GM18870 (cell line): ENCODE measurements around the gene MALRD1.

Source experiments
- ATAC-seq: cut with Tn5 transposase; IDR thresholded peaks from one replicate; pipeline ENCODE4 v1.9.1; 2021; ENCODE audit warnings: moderate library complexity; ENCODE audit not compliant: unreplicated experiment

Gene MALRD1

GRCh38 chr10:19570120-19570519, 521.5 kb downstream of the MALRD1 start:
- no peak for ATAC-seq

GRCh38 chr10:19570991-19571390, 522.4 kb downstream of the MALRD1 start:
- ATAC-seq = no peak

GRCh38 chr10:19572056-19572455, 523.5 kb downstream of the MALRD1 start:
- no peak for ATAC-seq

GRCh38 chr10:19576576-19576975, 528.0 kb downstream of the MALRD1 start:
- no peak for ATAC-seq

GRCh38 chr10:19577381-19577780, 528.8 kb downstream of the MALRD1 start:
- no peak for ATAC-seq

GRCh38 chr10:19577807-19578206, 529.2 kb downstream of the MALRD1 start:
- ATAC-seq = no peak

GRCh38 chr10:19578571-19578970, 530.0 kb downstream of the MALRD1 start:
- ATAC-seq = no peak

GRCh38 chr10:19579761-19580545, 531.4 kb downstream of the MALRD1 start:
- ATAC-seq = no peak

- no peak for ATAC-seq
Observed at GRCh38 chr10:19580691-19581090, 532.1 kb downstream of the MALRD1 start.

GRCh38 chr10:19588608-19589007, 540.0 kb downstream of the MALRD1 start:
- ATAC-seq = no peak

- no peak for ATAC-seq
Observed at GRCh38 chr10:19592276-19592675, 543.7 kb downstream of the MALRD1 start.

GRCh38 chr10:19595212-19595845, 546.7 kb downstream of the MALRD1 start:
- ATAC-seq = no peak

- ATAC-seq = no peak
Observed at GRCh38 chr10:19605806-19606205, 557.2 kb downstream of the MALRD1 start.

- no peak for ATAC-seq
Observed at GRCh38 chr10:19606968-19607367, 558.4 kb downstream of the MALRD1 start.

- no peak for ATAC-seq
Observed at GRCh38 chr10:19611775-19612174, 563.2 kb downstream of the MALRD1 start.

- ATAC-seq = no peak
Observed at GRCh38 chr10:19616966-19617365, 568.4 kb downstream of the MALRD1 start.

GRCh38 chr10:19620811-19621210, 572.2 kb downstream of the MALRD1 start:
- no peak for ATAC-seq

GRCh38 chr10:19623321-19623720, 574.7 kb downstream of the MALRD1 start:
- ATAC-seq = no peak

- ATAC-seq = no peak
Observed at GRCh38 chr10:19626156-19626555, 577.6 kb downstream of the MALRD1 start.

GRCh38 chr10:19628767-19629560, 580.4 kb downstream of the MALRD1 start:
- no peak for ATAC-seq

GRCh38 chr10:19629567-19629966, 581.0 kb downstream of the MALRD1 start:
- no peak for ATAC-seq

GRCh38 chr10:19634163-19634562, 585.6 kb downstream of the MALRD1 start:
- no peak for ATAC-seq
